ENCODE measurements around the gene YPEL5. TPM values are rescaled to one million over a fixed set of nuclear protein-coding genes. Genes with fewer than 3 reads are reported as not detected.

Gene YPEL5
- total RNA-seq, 1 experiment from 2014 or later = 62.5 TPM

DNA sequence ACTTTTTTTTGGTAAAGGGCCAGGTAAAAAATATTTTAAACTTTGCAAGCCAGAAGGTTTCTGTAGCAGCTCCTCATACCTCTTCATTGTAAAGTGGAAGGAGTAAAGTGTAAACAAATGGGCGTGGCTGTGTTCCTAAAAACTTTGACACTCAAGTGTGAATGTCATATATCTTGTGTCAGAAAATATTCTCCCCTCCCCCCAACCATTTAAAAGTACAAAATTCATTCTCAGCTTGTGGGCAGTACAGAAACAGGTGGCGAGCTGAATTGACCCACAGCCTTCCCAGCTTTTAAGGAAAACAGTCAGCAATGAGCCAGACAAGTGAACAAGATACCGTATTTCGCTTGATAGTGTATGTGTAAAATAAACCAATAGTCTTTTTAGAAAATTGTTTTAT lies 4.0 kb downstream of the YPEL5 start:
- ChIA-PET CTCF (interaction anchor here (0.7 to 6.2 kb wide), 11 partner anchors 9 to 560 kb away, joined by 3 to 80 read pairs (median 4); no protein-coding TSS in a partner anchor), POLR2A (interaction anchor here (0.7 to 7.0 kb wide), 4 partner anchors 14 to 24 kb away, joined by 3 to 100 read pairs (median 18); no protein-coding TSS in a partner anchor)
- Mint-ChIP-seq H3K9me3 (ENCODE audit: unreplicated experiment) (no peaks in the 10 kb centered on the region), H3K27me3 (ENCODE audit: insufficient read depth, unreplicated experiment) (no peaks in the 10 kb centered on the region), H3K27ac (ENCODE audit: low read depth, unreplicated experiment) (no peak overlapping the region), H3K4me3 (ENCODE audit: unreplicated experiment) (no peak overlapping the region), H3K36me3 (ENCODE audit: insufficient read depth, unreplicated experiment) (peaks cover 65% of the 10 kb centered on the region), H3K4me1 (ENCODE audit: insufficient read depth, unreplicated experiment) (peaks cover 35% of the 10 kb centered on the region)
- BruUV-seq (replicated peaks) = no TSS peak
- no peak for DNase-seq (ENCODE audit: unreplicated experiment)
- intact Hi-C loops (cut with micrococcal nuclease) = no loop called here
- TF ChIP-seq, protein P1, sequence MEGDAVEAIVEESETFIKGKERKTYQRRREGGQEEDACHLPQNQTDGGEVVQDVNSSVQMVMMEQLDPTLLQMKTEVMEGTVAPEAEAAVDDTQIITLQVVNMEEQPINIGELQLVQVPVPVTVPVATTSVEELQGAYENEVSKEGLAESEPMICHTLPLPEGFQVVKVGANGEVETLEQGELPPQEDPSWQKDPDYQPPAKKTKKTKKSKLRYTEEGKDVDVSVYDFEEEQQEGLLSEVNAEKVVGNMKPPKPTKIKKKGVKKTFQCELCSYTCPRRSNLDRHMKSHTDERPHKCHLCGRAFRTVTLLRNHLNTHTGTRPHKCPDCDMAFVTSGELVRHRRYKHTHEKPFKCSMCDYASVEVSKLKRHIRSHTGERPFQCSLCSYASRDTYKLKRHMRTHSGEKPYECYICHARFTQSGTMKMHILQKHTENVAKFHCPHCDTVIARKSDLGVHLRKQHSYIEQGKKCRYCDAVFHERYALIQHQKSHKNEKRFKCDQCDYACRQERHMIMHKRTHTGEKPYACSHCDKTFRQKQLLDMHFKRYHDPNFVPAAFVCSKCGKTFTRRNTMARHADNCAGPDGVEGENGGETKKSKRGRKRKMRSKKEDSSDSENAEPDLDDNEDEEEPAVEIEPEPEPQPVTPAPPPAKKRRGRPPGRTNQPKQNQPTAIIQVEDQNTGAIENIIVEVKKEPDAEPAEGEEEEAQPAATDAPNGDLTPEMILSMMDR (IDR thresholded peaks at IDR 0.05; ENCODE audit: unreplicated experiment) = no peak

GRCh38 chr2:30152385-30152784 lies 5.6 kb downstream of the YPEL5 start:
- intact Hi-C loops (cut with micrococcal nuclease) = no loop called here
- TF ChIP-seq, protein P1 (IDR thresholded peaks at IDR 0.05; ENCODE audit: unreplicated experiment) = no peak

GRCh38 chr2:30155202-30155601 lies 8.4 kb downstream of the YPEL5 start:
- Mint-ChIP-seq H3K9me3 (ENCODE audit: unreplicated experiment) (no peaks in the 10 kb centered on the region), H3K4me3 (ENCODE audit: unreplicated experiment) (no peak overlapping the region), H3K27ac (ENCODE audit: low read depth, unreplicated experiment) (no peak overlapping the region), H3K36me3 (ENCODE audit: insufficient read depth, unreplicated experiment) (peaks cover 87% of the 10 kb centered on the region), H3K27me3 (ENCODE audit: insufficient read depth, unreplicated experiment) (no peaks in the 10 kb centered on the region), H3K4me1 (ENCODE audit: insufficient read depth, unreplicated experiment) (peaks cover 14% of the 10 kb centered on the region)
- BruUV-seq (replicated peaks) = no TSS peak
- CTCF ChIA-PET = interaction anchor here (0.6 to 4.2 kb wide), 3 partner anchors 10 to 408 kb away, joined by 4 to 42 read pairs (median 4); no protein-coding TSS in a partner anchor
- TF ChIP-seq, protein P1 (IDR thresholded peaks at IDR 0.05; ENCODE audit: unreplicated experiment) = no peak
- intact Hi-C loops (cut with micrococcal nuclease) = no loop called here
- no peak for DNase-seq (ENCODE audit: unreplicated experiment)
- POLR2A ChIA-PET = interaction anchor here (1.5 to 1.8 kb wide), 2 partner anchors 9 kb away, joined by 5 to 7 read pairs; partner anchors contain the start of gene YPEL5

More at GRCh38 chr2:30152385-30152784, 5.6 kb downstream of the YPEL5 start:
- H3K4me3 Mint-ChIP-seq (ENCODE audit: unreplicated experiment) = no peak overlapping the region
- H3K36me3 Mint-ChIP-seq (ENCODE audit: insufficient read depth, unreplicated experiment) = peaks cover 76% of the 10 kb centered on the region
- H3K4me1 Mint-ChIP-seq (ENCODE audit: insufficient read depth, unreplicated experiment) = peaks cover 35% of the 10 kb centered on the region
- H3K9me3 Mint-ChIP-seq (ENCODE audit: unreplicated experiment) = no peaks in the 10 kb centered on the region
- no peak for DNase-seq (ENCODE audit: unreplicated experiment)
- CTCF ChIA-PET = interaction anchor here (0.6 to 6.2 kb wide), 5 partner anchors 11 to 1734 kb away, joined by 3 to 80 read pairs (median 4); no protein-coding TSS in a partner anchor
- no TSS peak for BruUV-seq (replicated peaks)
- peak overlapping the region; percentile 39 for H3K27ac Mint-ChIP-seq (ENCODE audit: low read depth, unreplicated experiment)
- POLR2A ChIA-PET = interaction anchor here (0.7 kb wide), 1 partner anchor 1179 kb away, joined by 3 read pairs; no protein-coding TSS in a partner anchor
- H3K27me3 Mint-ChIP-seq (ENCODE audit: insufficient read depth, unreplicated experiment) = no peaks in the 10 kb centered on the region

DNA sequence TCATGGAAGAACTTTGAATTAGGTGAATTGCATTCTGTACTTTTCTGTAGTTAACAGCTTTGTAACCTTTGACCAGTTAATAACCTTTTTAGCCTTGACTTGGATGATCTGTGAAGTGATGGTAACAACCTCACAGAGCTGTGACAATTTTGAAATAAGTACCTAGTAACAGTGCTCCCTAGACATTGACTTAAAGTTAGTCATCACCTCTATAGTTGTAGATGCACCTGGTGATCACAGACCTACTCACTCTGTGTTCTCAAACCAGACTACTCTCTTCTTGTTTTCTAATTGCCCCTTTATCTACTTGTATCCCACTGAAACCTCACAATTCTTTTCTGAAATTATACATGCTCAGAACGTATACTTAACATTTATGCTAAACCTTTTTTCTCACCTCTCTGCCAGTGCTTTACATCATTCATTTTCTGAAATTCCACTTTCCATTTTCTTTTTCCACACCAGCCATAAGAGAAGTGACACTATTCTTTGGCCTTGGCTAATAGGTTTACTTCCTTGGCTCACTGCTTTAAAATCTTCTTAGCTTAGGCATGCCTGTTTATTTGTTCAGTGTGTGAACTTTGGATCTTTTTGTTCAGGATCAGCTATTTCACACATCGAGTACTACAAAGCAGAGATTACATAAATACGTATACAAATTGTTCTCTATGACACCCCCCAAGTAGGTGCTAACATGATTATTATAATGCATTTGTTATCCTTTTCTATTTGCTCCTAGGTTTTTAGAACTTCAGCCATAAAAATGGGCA lies 9.3 kb downstream of the YPEL5 start:
- ChIA-PET CTCF (interaction anchor here (0.6 to 4.2 kb wide), 7 partner anchors 8 to 551 kb away, joined by 3 to 42 read pairs (median 4); partner anchors contain the start of gene YPEL5), POLR2A (interaction anchor here (1.5 to 5.5 kb wide), 3 partner anchors 7 to 9 kb away, joined by 5 to 17 read pairs (median 7); partner anchors contain the start of gene YPEL5)
- no peaks in the 10 kb centered on the region for H3K9me3 Mint-ChIP-seq (ENCODE audit: unreplicated experiment)
- H3K27ac Mint-ChIP-seq (ENCODE audit: low read depth, unreplicated experiment) = no peak overlapping the region
- H3K36me3 Mint-ChIP-seq (ENCODE audit: insufficient read depth, unreplicated experiment) = peaks cover 87% of the 10 kb centered on the region
- no peaks in the 10 kb centered on the region for H3K27me3 Mint-ChIP-seq (ENCODE audit: insufficient read depth, unreplicated experiment)
- no peak for DNase-seq (ENCODE audit: unreplicated experiment)
- intact Hi-C loops (cut with micrococcal nuclease) = no loop called here
- no TSS peak for BruUV-seq (replicated peaks)
- H3K4me3 Mint-ChIP-seq (ENCODE audit: unreplicated experiment) = no peak overlapping the region
- peaks cover 6% of the 10 kb centered on the region for H3K4me1 Mint-ChIP-seq (ENCODE audit: insufficient read depth, unreplicated experiment)
- TF ChIP-seq, protein P1 (IDR thresholded peaks at IDR 0.05; ENCODE audit: unreplicated experiment) = no peak
